DMS114 treated with DMSO at 0.1 percent for 48 hours (cell line): ENCODE results near the gene RNASEH1.
"Not testable (repeated sequence)": the region's sequence is repeated elsewhere in the genome, so short reads cannot be mapped to it uniquely, and the experiment has no call there.

ENCODE experiments used
- DNase-seq: peaks from one replicate; lab custom pipeline; 2025; ENCODE audit not compliant: unreplicated experiment; lab: John Stamatoyannopoulos, UW

Gene RNASEH1

GRCh38 chr2:3594493-3595281 is 36.6 kb upstream of the RNASEH1 start, which contains the start of gene COLEC11:
Gene COLEC11, plus strand, starts transcription at chr2:3595112. Its CDS starts 9,229 bp downstream, at chr2:3604341.
- no peak for DNase-seq

- no peak for DNase-seq
Observed at GRCh38 chr2:3589086-3589485, 31.0 kb upstream of the RNASEH1 start.

GRCh38 chr2:3588084-3588483 is 30.0 kb upstream of the RNASEH1 start:
- DNase-seq: no peak

- DNase-seq: no peak
Observed at GRCh38 chr2:3587432-3587831, 29.3 kb upstream of the RNASEH1 start.

- DNase-seq: no peak
Observed at GRCh38 chr2:3587021-3587420, 28.9 kb upstream of the RNASEH1 start.

GRCh38 chr2:3586220-3586619 is 28.1 kb upstream of the RNASEH1 start:
- no peak for DNase-seq

- no peak for DNase-seq
Observed at GRCh38 chr2:3585261-3586109, 27.4 kb upstream of the RNASEH1 start.

- no peak for DNase-seq
Observed at GRCh38 chr2:3584608-3585260, 26.6 kb upstream of the RNASEH1 start.

- DNase-seq: no peak
Observed at GRCh38 chr2:3584076-3584475, 25.9 kb upstream of the RNASEH1 start.

GRCh38 chr2:3581367-3582262 is 23.5 kb upstream of the RNASEH1 start:
- no peak for DNase-seq

- DNase-seq: no peak
Observed at GRCh38 chr2:3580449-3580848, 22.3 kb upstream of the RNASEH1 start.

- DNase-seq: no peak
Observed at GRCh38 chr2:3578987-3579386, 20.9 kb upstream of the RNASEH1 start.

GRCh38 chr2:3576263-3576630 is 18.1 kb upstream of the RNASEH1 start:
- DNase-seq: not testable (repeated sequence)

- DNase-seq: no peak
Observed at GRCh38 chr2:3575534-3576262, 17.6 kb upstream of the RNASEH1 start.

GRCh38 chr2:3574155-3574554 is 16.0 kb upstream of the RNASEH1 start:
- DNase-seq: peak; percentile 37

- DNase-seq: no peak
Observed at GRCh38 chr2:3572620-3573019, 14.5 kb upstream of the RNASEH1 start.

- no peak for DNase-seq
Observed at GRCh38 chr2:3571284-3571683, 13.2 kb upstream of the RNASEH1 start.

- DNase-seq: not testable (repeated sequence)
Observed at GRCh38 chr2:3569656-3570055, 11.5 kb upstream of the RNASEH1 start.

- DNase-seq: no peak
Observed at GRCh38 chr2:3566806-3567205, 8.7 kb upstream of the RNASEH1 start.

GRCh38 chr2:3565117-3565516 is 7.0 kb upstream of the RNASEH1 start:
- no peak for DNase-seq
